ENCODE results near the gene TBC1D9B. TPM values are rescaled to one million over a fixed set of nuclear protein-coding genes. Genes with fewer than 3 reads are reported as not detected.

TBC1D9B gene
- total and polyA plus RNA-seq, 8 donors: 42.1 to 87.2 (median 54.9) TPM

DNA sequence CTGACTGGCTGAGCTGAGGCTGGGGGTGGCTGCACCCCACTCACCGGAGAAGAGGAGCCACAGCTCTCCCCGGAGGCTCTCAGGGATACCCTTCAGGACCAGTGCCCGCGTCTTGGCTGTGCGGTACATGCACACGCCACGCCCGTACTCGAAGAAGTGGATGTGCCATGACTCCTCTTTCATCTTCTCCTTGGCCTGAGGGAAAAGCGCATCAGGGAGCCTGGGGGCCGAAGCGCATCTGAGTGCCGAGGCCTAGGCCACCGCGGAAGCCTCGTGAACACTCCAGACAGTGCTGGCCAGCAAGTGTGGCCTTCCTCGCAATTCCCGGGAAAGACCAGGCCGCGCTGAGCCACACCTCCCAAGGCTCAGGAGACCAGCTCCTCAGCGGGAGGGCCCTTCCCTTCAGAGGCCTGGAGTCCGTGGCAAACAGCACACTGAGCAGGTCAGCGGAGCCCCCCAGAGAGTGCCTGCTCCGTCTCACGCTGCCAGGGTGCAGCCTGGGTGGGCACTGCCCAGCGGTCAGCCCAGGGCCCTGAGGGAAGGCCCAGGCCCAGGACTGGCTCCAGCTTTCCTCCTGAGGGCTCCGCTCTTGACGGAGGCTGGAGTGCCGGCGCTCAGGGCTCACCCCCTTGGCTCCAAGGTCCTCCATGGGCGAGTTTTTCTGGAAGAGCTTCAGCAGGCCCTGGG, 28.6 kb downstream of the TBC1D9B start:
- H3K9me3 ChIP-seq: no peaks in the 10 kb centered on the region
- WGBS, 2 donors: 93% methylated on average over 31 of the region's 31 CpGs
- TF ChIP-seq, protein P1, sequence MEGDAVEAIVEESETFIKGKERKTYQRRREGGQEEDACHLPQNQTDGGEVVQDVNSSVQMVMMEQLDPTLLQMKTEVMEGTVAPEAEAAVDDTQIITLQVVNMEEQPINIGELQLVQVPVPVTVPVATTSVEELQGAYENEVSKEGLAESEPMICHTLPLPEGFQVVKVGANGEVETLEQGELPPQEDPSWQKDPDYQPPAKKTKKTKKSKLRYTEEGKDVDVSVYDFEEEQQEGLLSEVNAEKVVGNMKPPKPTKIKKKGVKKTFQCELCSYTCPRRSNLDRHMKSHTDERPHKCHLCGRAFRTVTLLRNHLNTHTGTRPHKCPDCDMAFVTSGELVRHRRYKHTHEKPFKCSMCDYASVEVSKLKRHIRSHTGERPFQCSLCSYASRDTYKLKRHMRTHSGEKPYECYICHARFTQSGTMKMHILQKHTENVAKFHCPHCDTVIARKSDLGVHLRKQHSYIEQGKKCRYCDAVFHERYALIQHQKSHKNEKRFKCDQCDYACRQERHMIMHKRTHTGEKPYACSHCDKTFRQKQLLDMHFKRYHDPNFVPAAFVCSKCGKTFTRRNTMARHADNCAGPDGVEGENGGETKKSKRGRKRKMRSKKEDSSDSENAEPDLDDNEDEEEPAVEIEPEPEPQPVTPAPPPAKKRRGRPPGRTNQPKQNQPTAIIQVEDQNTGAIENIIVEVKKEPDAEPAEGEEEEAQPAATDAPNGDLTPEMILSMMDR (IDR thresholded peaks at IDR 0.05): no peak
- H3K4me1 ChIP-seq: no peaks in the 10 kb centered on the region
- peak in 1 of 6 donors; percentile 38 for DNase-seq
- H3K27me3 ChIP-seq: no peaks in the 10 kb centered on the region
- no peak overlapping the region for H3K27ac ChIP-seq
- FAIRE-seq: no peak
- peak in 2 of 4 donors; percentile 12 to 22 for ATAC-seq
- no peak overlapping the region for H3K4me3 ChIP-seq
- intact Hi-C loops (cut with DNase I): no loop called here
- peaks cover 2 to 22% (median 13%) of the 10 kb centered on the region in 3 donors for H3K36me3 ChIP-seq

DNA sequence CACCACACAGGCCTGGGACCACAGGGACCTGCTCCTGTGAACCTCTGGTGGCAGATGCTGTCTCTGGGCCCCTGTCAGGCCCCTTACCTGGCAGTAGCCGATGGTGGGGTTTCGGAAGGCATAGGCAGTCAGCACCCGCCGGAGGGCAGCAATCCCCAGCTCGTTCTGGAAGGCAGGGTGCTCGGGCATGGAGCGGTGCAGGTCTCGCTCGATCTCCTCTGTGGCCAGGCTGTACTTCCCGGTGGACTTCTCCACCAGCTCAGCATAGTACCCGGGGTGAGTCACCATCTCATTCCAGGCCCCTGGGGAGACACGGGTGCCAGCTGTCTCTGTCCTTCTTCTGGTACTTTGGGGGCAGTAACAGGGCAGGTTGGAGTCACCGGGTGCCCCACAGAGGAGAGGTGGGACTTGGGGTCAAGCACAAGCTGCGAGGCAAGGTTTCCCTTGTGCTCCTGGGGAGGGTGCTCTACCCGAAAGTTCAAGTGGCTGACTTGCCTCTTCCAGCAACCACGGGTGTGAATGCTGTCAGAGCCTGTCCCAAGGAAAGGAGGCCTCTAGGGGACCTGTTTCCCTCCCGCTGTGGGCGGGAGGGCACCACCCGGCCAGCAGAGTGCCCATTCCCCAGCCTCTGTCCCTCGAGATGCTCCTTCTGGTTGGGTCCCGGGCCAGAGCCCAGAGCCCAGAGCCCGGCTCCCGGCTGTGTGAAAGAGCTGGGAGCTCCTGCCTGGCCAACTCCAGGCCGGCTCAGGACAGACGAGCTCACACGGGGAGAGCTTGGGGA, 29.3 kb downstream of the TBC1D9B start:
- intact Hi-C loops (cut with DNase I): no loop called here
- peak in 1 of 6 donors; percentile 48 for DNase-seq
- no peak for ATAC-seq
- H3K4me3 ChIP-seq: no peak overlapping the region
- no peaks in the 10 kb centered on the region for H3K27me3 ChIP-seq
- H3K27ac ChIP-seq: no peak overlapping the region
- WGBS, 2 donors: 91 to 93% methylated on average over 26 of the region's 26 CpGs
- FAIRE-seq: no peak
- H3K36me3 ChIP-seq: peaks cover 5 to 21% (median 9%) of the 10 kb centered on the region in 3 donors
- H3K4me1 ChIP-seq: no peaks in the 10 kb centered on the region
- no peaks in the 10 kb centered on the region for H3K9me3 ChIP-seq
- TF ChIP-seq, protein P1 (IDR thresholded peaks at IDR 0.05): no peak

DNA sequence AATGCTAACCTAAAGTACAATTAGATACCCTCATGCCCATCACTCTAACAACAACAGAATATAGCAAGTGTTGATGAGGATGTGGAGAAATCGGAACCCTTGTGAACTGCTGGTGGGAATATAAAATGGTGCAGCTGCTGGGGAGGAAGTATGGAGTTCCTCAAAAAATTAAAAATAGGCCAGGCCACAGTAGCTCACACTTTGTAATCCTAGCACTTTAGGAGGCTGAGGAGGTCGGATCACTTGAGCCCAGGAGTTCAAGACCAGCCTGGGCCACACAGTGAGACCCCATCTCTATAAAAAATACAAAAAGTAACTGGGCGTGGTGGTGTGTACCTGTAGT, 31.1 kb downstream of the TBC1D9B start:
- Histone ChIP-seq H3K27ac (no peak overlapping the region), H3K9me3 (no peaks in the 10 kb centered on the region), H3K27me3 (no peaks in the 10 kb centered on the region), H3K4me1 (no peaks in the 10 kb centered on the region), H3K36me3 (peaks cover 5 to 31% (median 17%) of the 10 kb centered on the region in 3 donors), H3K4me3 (no peak overlapping the region)
- FAIRE-seq (no peak), DNase-seq (no peak), ATAC-seq (peak in 1 of 4 donors; percentile 33)
- WGBS, 2 donors: 90 to 91% methylated on average over 3 of the region's 3 CpGs
- TF ChIP-seq, protein P1 (IDR thresholded peaks at IDR 0.05): no peak
- intact Hi-C loops (cut with DNase I): no loop called here

DNA sequence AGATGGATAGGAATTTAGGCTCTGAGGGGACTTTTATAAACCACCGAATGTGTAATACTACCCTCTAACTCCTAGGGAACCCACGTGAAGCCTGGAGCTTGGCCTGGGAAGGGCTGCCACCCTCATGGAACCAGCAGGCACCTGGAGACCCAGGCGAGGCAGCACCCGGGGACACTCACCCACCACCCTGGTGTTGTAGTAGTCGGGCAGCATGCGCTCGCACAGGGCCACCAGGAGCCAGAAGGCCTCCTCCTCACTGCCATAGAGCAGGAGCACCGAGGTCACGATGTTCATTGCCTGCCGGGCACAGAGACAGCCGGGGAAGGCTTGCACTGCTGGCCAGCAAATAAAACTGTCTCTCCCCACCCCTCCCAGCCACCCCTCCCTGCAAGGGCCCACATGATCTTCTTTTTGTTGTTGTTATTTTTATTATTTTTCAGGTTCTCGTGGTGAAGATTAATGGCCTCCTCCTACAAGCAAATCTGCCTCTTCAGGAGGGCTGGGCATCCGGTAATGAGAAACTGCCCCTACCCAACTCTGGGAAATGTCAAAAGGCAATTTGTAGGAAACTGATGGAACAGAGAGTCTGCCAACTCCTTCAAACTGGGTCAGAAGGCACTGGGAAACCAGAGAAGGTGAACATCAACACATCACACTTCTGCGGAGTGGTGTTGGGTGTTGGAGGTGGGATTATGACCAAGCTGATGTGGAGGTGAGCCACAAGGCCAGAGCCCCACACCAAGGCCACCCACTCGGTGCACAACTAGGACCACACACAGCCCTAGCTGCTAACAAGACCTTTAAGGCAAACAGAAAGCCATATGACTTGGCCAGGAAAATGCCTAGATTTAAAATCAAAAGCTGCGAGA, 31.7 kb downstream of the TBC1D9B start:
- H3K4me1 ChIP-seq: no peaks in the 10 kb centered on the region
- DNase-seq: no peak
- H3K27me3 ChIP-seq: no peaks in the 10 kb centered on the region
- TF ChIP-seq, protein P1 (IDR thresholded peaks at IDR 0.05): no peak
- WGBS, 2 donors: 89 to 94% methylated on average over 16 of the region's 16 CpGs
- intact Hi-C loops (cut with DNase I): no loop called here
- H3K27ac ChIP-seq: no peak overlapping the region
- H3K36me3 ChIP-seq: peaks cover 5 to 31% (median 17%) of the 10 kb centered on the region in 3 donors
- no peak for FAIRE-seq
- no peak for ATAC-seq
- H3K4me3 ChIP-seq: no peak overlapping the region
- H3K9me3 ChIP-seq: no peaks in the 10 kb centered on the region

Measured in pancreas (tissue), 10 donors.